ENCODE data around the gene PDE6D. TPM values are rescaled to one million over a fixed set of nuclear protein-coding genes. Genes with fewer than 3 reads are reported as not detected.

The PDE6D gene
- total RNA-seq, 6 donors from 2014 or later = 10.5 to 22.8 (median 17.4) TPM

DNA sequence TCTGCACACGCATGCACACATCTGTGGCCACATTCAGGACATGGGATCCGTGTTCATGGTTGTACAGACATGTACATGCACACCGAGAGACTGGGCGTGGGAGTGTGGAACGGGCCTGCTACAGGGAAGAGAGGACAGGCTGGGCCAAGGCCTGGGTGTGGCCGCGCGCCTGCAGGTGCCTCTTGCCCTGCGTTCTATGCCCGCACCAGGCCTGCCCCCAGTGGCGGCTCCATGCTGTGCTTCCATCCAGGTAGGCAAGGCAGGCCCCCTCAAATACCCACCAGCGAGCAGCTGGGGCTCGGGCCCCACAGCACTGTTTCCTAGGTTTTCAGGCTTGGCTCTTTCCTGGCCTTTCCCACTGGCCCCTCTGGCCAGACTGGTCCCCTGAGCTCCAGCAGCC is 88.2 kb downstream of the PDE6D start:
- no peak for TF ChIP-seq EP300 (IDR thresholded peaks at IDR 0.05)
- no peak for TF ChIP-seq POLR2A (IDR thresholded peaks at IDR 0.05)
- TF ChIP-seq, protein P1, sequence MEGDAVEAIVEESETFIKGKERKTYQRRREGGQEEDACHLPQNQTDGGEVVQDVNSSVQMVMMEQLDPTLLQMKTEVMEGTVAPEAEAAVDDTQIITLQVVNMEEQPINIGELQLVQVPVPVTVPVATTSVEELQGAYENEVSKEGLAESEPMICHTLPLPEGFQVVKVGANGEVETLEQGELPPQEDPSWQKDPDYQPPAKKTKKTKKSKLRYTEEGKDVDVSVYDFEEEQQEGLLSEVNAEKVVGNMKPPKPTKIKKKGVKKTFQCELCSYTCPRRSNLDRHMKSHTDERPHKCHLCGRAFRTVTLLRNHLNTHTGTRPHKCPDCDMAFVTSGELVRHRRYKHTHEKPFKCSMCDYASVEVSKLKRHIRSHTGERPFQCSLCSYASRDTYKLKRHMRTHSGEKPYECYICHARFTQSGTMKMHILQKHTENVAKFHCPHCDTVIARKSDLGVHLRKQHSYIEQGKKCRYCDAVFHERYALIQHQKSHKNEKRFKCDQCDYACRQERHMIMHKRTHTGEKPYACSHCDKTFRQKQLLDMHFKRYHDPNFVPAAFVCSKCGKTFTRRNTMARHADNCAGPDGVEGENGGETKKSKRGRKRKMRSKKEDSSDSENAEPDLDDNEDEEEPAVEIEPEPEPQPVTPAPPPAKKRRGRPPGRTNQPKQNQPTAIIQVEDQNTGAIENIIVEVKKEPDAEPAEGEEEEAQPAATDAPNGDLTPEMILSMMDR (IDR thresholded peaks at IDR 0.05) = no peak
- no peak for TF ChIP-seq POLR2AphosphoS5 (IDR thresholded peaks at IDR 0.05)
- Histone ChIP-seq H3K27ac (no peak overlapping the region), H3K36me3 (no peaks in the 10 kb centered on the region), H3K27me3 (no peaks in the 10 kb centered on the region), H3K4me1 (no peaks in the 10 kb centered on the region), H3K9me3 (no peaks in the 10 kb centered on the region), H3K4me3 (no peak overlapping the region)
- no peak for ATAC-seq (ENCODE audit: low FRiP score in 2 of 2)
- WGBS, 2 donors = 91 to 95% methylated on average over 9 to 10 of the region's 13 CpGs
- no peak for DNase-seq

GRCh38 chr2:231691251-231691772 is 89.8 kb downstream of the PDE6D start:
- Histone ChIP-seq H3K4me1 (peaks cover 0 to 7% (median 5%) of the 10 kb centered on the region in 4 donors), H3K27me3 (no peaks in the 10 kb centered on the region), H3K27ac (no peak overlapping the region), H3K9me3 (no peaks in the 10 kb centered on the region), H3K4me3 (no peak overlapping the region), H3K36me3 (no peaks in the 10 kb centered on the region)
- TF ChIP-seq, protein P1 (IDR thresholded peaks at IDR 0.05) = no peak
- TF ChIP-seq POLR2AphosphoS5 (IDR thresholded peaks at IDR 0.05) (no peak), EP300 (IDR thresholded peaks at IDR 0.05) (no peak), POLR2A (IDR thresholded peaks at IDR 0.05) (no peak)
- 66 to 71% methylated on average over 9 of the region's 9 CpGs for WGBS, 2 donors
- no peak for ATAC-seq (ENCODE audit: low FRiP score in 2 of 2)
- DNase-seq = no peak

DNA sequence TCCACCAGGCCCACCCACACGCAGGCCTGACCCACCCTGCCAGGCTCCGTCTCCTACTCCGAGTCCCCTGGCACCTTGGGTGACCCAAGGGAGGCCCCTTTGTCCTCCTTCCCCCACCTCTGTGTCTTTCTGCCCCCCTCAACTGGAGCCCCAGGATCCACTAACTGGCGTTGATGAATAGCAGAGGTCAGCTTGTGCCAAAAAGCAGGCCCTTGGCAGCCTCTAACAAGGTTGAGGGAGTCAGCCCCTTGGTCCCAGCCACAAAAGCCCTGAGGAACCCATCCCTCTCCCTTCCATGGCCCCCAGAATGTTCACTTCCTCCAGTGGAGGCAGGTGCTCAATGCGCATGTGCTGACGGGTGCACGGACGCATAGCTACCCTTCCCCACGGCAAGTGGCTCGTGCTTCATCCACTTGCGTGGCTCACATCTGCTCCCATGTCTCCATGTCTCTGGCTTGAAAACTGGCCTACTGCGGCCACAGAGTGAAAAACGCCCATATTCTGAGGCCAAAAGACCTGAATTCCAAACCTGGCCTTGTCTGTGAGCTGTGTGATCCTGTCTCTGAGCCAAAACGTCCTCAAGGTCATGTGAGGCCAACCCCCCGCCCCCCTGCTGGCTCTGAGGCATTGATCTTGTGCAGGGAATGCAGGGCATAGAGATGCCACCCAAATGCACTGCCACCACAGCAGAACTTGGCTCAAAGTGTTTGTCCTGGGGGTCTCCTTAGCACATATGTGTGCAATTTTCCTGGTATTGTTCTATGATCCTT is 91.8 kb downstream of the PDE6D start:
- no peak for DNase-seq
- no peaks in the 10 kb centered on the region for H3K36me3 ChIP-seq
- H3K27me3 ChIP-seq = no peaks in the 10 kb centered on the region
- H3K4me1 ChIP-seq = peaks cover 0 to 7% (median 5%) of the 10 kb centered on the region in 4 donors
- WGBS, 2 donors = 83 to 84% methylated on average over 7 to 15 of the region's 15 CpGs
- H3K27ac ChIP-seq = no peak overlapping the region
- no peak overlapping the region for H3K4me3 ChIP-seq
- H3K9me3 ChIP-seq = no peaks in the 10 kb centered on the region
- TF ChIP-seq EP300 (IDR thresholded peaks at IDR 0.05) = no peak
- TF ChIP-seq, protein P1 (IDR thresholded peaks at IDR 0.05) = no peak
- no peak for ATAC-seq (ENCODE audit: low FRiP score in 2 of 2)

DNA sequence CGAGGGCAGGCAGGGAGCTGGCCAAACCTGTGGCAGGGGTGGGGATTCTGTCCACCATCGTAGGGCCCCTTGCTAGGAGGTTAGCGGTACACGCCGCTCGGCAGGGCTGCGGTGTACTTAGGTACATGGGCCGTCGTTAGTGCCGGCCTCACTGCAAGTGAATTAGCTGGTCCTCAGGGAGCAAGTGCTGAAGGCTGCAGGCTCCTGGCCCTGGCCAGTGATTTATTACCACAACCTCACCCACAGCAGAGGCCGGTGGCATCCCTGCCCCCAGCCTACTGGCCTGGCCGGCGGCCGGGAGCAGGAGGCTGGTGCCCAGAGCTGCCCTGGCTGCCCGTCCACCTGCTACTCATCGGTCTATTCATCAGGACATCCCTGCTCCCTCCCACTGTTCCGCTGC is 92.4 kb downstream of the PDE6D start:
- TF ChIP-seq POLR2AphosphoS5 (IDR thresholded peaks at IDR 0.05) = no peak
- TF ChIP-seq EP300 (IDR thresholded peaks at IDR 0.05) = no peak
- TF ChIP-seq POLR2A (IDR thresholded peaks at IDR 0.05) = no peak
- TF ChIP-seq, protein P1 (IDR thresholded peaks at IDR 0.05) = no peak
- ATAC-seq (ENCODE audit: low FRiP score in 2 of 2) (no peak), DNase-seq (no peak)
- Histone ChIP-seq H3K27ac (no peak overlapping the region), H3K36me3 (no peaks in the 10 kb centered on the region), H3K9me3 (no peaks in the 10 kb centered on the region), H3K27me3 (no peaks in the 10 kb centered on the region), H3K4me1 (peaks cover 0 to 7% (median 5%) of the 10 kb centered on the region in 4 donors), H3K4me3 (no peak overlapping the region)
- WGBS, 2 donors = 90 to 98% methylated on average over 7 to 17 of the region's 17 CpGs

DNA sequence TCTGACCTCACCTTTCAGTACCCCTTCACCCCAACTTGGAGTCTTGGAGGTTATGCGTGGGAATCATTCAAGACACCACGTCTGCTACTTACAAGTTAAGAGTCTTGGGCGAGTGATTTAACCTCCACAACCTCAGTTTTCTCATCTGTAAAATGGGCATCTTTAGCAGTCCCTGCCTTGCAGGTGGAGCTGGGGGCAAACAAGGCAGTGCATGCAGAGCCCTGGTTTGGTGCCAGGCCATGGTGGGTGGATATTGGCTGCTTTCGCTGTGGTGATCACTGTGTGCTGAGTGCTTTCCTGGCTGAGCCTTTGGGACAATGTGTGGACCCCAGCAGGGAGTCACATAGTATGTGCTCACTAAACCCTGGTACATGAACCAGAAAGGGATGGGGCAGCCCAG is 93.1 kb downstream of the PDE6D start:
- ATAC-seq (ENCODE audit: low FRiP score in 2 of 2) = no peak
- Histone ChIP-seq H3K4me3 (no peak overlapping the region), H3K27me3 (no peaks in the 10 kb centered on the region), H3K4me1 (peaks cover 0 to 7% (median 5%) of the 10 kb centered on the region in 4 donors), H3K36me3 (no peaks in the 10 kb centered on the region), H3K9me3 (no peaks in the 10 kb centered on the region), H3K27ac (no peak overlapping the region)
- WGBS, 2 donors = 90 to 95% methylated on average over 3 to 4 of the region's 4 CpGs
- TF ChIP-seq, protein P1 (IDR thresholded peaks at IDR 0.05) = no peak
- no peak for TF ChIP-seq POLR2A (IDR thresholded peaks at IDR 0.05)
- TF ChIP-seq EP300 (IDR thresholded peaks at IDR 0.05) = no peak
- TF ChIP-seq POLR2AphosphoS5 (IDR thresholded peaks at IDR 0.05) = no peak
- no peak for DNase-seq

Measured in upper lobe of left lung (tissue), 6 donors.